IPS-15b (cell line): ENCODE data around the gene C9orf72.

Source experiments
- H3K27me3 ChIP-seq: one replicate; pipeline ENCODE4 v1.6.1; 2013; ENCODE audit warnings: low read length; ENCODE audit not compliant: control insufficient read depth, insufficient read depth
- H3K36me3 ChIP-seq: one replicate; pipeline ENCODE4 v1.6.1; 2013; ENCODE audit warnings: low read length; ENCODE audit not compliant: control insufficient read depth, insufficient read depth
- H3K4me1 ChIP-seq: one replicate; pipeline ENCODE4 v1.6.1; 2013; ENCODE audit warnings: mild to moderate bottlenecking, low read length; ENCODE audit not compliant: control insufficient read depth, insufficient read depth
- H3K4me3 ChIP-seq: one replicate; pipeline ENCODE4 v1.5.1; 2013; ENCODE audit warnings: low read depth, low read length
- H3K9ac ChIP-seq: one replicate; pipeline ENCODE4 v1.6.1; 2013; ENCODE audit warnings: low read depth, mild to moderate bottlenecking, low read length
- H3K9me3 ChIP-seq: one replicate; pipeline ENCODE4 v1.6.1; 2013; ENCODE audit warnings: mild to moderate bottlenecking, low read length; ENCODE audit not compliant: control insufficient read depth, insufficient read depth

C9orf72 gene

GRCh38 chr9:27572061-27572460 lies 1.2 kb downstream of the C9orf72 start:
- no peak overlapping the region for H3K9ac ChIP-seq
- no peaks in the 10 kb centered on the region for H3K36me3 ChIP-seq
- H3K4me1 ChIP-seq: peaks cover 7% of the 10 kb centered on the region
- peak overlapping the region; percentile 75 for H3K4me3 ChIP-seq
- H3K9me3 ChIP-seq: no peaks in the 10 kb centered on the region
- H3K27me3 ChIP-seq: peaks cover 6% of the 10 kb centered on the region

GRCh38 chr9:27571011-27571410 lies 2.3 kb downstream of the C9orf72 start:
- Histone ChIP-seq H3K4me1 (peaks cover 7% of the 10 kb centered on the region), H3K27me3 (peaks cover 6% of the 10 kb centered on the region), H3K36me3 (no peaks in the 10 kb centered on the region), H3K9ac (no peak overlapping the region), H3K9me3 (no peaks in the 10 kb centered on the region), H3K4me3 (no peak overlapping the region)

GRCh38 chr9:27569406-27569805 lies 3.9 kb downstream of the C9orf72 start:
- H3K4me3 ChIP-seq: no peak overlapping the region
- peaks cover 7% of the 10 kb centered on the region for H3K4me1 ChIP-seq
- H3K36me3 ChIP-seq: no peaks in the 10 kb centered on the region
- H3K9me3 ChIP-seq: no peaks in the 10 kb centered on the region
- no peak overlapping the region for H3K9ac ChIP-seq
- no peaks in the 10 kb centered on the region for H3K27me3 ChIP-seq

- no peaks in the 10 kb centered on the region for H3K4me1 ChIP-seq
- no peak overlapping the region for H3K4me3 ChIP-seq
- no peak overlapping the region for H3K9ac ChIP-seq
- H3K36me3 ChIP-seq: no peaks in the 10 kb centered on the region
- no peaks in the 10 kb centered on the region for H3K9me3 ChIP-seq
- no peaks in the 10 kb centered on the region for H3K27me3 ChIP-seq
Measured at GRCh38 chr9:27566118-27566517, 7.2 kb downstream of the C9orf72 start.

- H3K9ac ChIP-seq: no peak overlapping the region
- no peaks in the 10 kb centered on the region for H3K27me3 ChIP-seq
- H3K9me3 ChIP-seq: no peaks in the 10 kb centered on the region
- no peaks in the 10 kb centered on the region for H3K36me3 ChIP-seq
- H3K4me1 ChIP-seq: no peaks in the 10 kb centered on the region
- no peak overlapping the region for H3K4me3 ChIP-seq
Measured at GRCh38 chr9:27565696-27566095, 7.6 kb downstream of the C9orf72 start.

GRCh38 chr9:27564670-27565069 lies 8.6 kb downstream of the C9orf72 start:
- Histone ChIP-seq H3K9ac (no peak overlapping the region), H3K27me3 (no peaks in the 10 kb centered on the region), H3K4me3 (no peak overlapping the region), H3K4me1 (no peaks in the 10 kb centered on the region), H3K9me3 (no peaks in the 10 kb centered on the region), H3K36me3 (no peaks in the 10 kb centered on the region)

GRCh38 chr9:27563738-27564430 lies 9.4 kb downstream of the C9orf72 start:
- Histone ChIP-seq H3K9ac (no peak overlapping the region), H3K27me3 (no peaks in the 10 kb centered on the region), H3K4me3 (no peak overlapping the region), H3K4me1 (no peaks in the 10 kb centered on the region), H3K9me3 (no peaks in the 10 kb centered on the region), H3K36me3 (no peaks in the 10 kb centered on the region)

- no peak overlapping the region for H3K9ac ChIP-seq
- H3K4me1 ChIP-seq: no peaks in the 10 kb centered on the region
- no peaks in the 10 kb centered on the region for H3K9me3 ChIP-seq
- H3K36me3 ChIP-seq: no peaks in the 10 kb centered on the region
- no peak overlapping the region for H3K4me3 ChIP-seq
- H3K27me3 ChIP-seq: no peaks in the 10 kb centered on the region
Measured at GRCh38 chr9:27561685-27562084, 11.6 kb downstream of the C9orf72 start.

GRCh38 chr9:27560457-27560856 lies 12.8 kb downstream of the C9orf72 start:
- H3K4me1 ChIP-seq: no peaks in the 10 kb centered on the region
- H3K27me3 ChIP-seq: no peaks in the 10 kb centered on the region
- H3K4me3 ChIP-seq: no peak overlapping the region
- H3K36me3 ChIP-seq: no peaks in the 10 kb centered on the region
- no peaks in the 10 kb centered on the region for H3K9me3 ChIP-seq
- no peak overlapping the region for H3K9ac ChIP-seq

- no peaks in the 10 kb centered on the region for H3K4me1 ChIP-seq
- no peaks in the 10 kb centered on the region for H3K9me3 ChIP-seq
- H3K27me3 ChIP-seq: no peaks in the 10 kb centered on the region
- no peak overlapping the region for H3K9ac ChIP-seq
- no peaks in the 10 kb centered on the region for H3K36me3 ChIP-seq
- H3K4me3 ChIP-seq: no peak overlapping the region
Measured at GRCh38 chr9:27558307-27558706, 15.0 kb downstream of the C9orf72 start.

GRCh38 chr9:27556470-27556869 lies 16.8 kb downstream of the C9orf72 start:
- no peak overlapping the region for H3K9ac ChIP-seq

GRCh38 chr9:27554712-27555111 lies 18.6 kb downstream of the C9orf72 start:
- H3K27me3 ChIP-seq: no peaks in the 10 kb centered on the region
- H3K9ac ChIP-seq: no peak overlapping the region
- H3K4me1 ChIP-seq: no peaks in the 10 kb centered on the region
- no peaks in the 10 kb centered on the region for H3K9me3 ChIP-seq
- H3K36me3 ChIP-seq: no peaks in the 10 kb centered on the region
- no peak overlapping the region for H3K4me3 ChIP-seq

More at GRCh38 chr9:27556470-27556869, 16.8 kb downstream of the C9orf72 start:
- Histone ChIP-seq H3K27me3 (no peaks in the 10 kb centered on the region), H3K9me3 (no peaks in the 10 kb centered on the region), H3K4me3 (no peak overlapping the region), H3K36me3 (no peaks in the 10 kb centered on the region), H3K4me1 (no peaks in the 10 kb centered on the region)
